ENCODE results near the gene C5AR2.
"Not testable (repeated sequence)": the region's sequence is repeated elsewhere in the genome, so short reads cannot be mapped to it uniquely, and the experiment has no call there.

Gene C5AR2

DNA sequence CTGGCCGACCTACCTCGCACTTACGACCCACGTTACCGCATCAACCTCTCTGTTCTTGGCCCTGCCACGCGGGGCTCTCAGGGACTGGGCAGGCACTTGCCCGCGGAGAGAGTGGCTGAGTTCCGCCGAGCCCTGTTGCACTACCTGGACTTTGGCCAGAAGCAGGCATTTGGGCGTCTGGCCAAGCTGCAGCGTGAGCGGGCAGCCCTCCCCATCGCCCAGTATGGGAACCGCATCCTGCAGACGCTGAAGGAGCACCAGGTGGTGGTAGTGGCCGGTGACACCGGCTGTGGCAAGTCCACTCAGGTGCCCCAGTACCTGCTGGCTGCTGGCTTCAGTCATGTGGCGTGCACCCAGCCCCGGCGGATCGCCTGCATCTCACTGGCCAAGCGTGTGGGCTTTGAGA is 21.3 kb downstream of the C5AR2 start:
- no peak for TF ChIP-seq CTCF (conservative IDR thresholded peaks at IDR 0.05)
- peak overlapping the region; percentile 14; the same call in 1 of the 2 replicates for H3K27ac ChIP-seq

DNA sequence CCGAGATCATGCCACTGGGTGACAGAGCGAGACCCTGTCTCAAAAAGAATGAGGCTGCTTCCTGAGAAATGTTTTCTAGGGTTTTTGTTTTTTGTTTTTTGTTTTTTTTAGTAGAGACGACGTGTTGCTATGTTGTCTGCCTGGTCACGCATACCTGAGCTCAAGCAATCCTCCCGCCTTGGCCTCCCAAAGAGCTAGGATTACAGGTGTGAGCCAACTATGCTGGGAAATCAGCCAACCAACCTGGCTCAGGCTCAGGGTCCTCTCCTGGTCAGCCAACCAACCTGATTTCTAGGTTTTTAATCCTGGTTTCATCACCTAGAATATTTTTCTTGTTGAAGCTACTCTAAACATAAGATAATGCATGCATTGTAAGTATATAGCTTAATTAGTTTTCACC is 24.9 kb downstream of the C5AR2 start:
- no peak for TF ChIP-seq CTCF (conservative IDR thresholded peaks at IDR 0.05)
- peak overlapping the region; percentile 22; the same call in 1 of the 2 replicates for H3K27ac ChIP-seq

DNA sequence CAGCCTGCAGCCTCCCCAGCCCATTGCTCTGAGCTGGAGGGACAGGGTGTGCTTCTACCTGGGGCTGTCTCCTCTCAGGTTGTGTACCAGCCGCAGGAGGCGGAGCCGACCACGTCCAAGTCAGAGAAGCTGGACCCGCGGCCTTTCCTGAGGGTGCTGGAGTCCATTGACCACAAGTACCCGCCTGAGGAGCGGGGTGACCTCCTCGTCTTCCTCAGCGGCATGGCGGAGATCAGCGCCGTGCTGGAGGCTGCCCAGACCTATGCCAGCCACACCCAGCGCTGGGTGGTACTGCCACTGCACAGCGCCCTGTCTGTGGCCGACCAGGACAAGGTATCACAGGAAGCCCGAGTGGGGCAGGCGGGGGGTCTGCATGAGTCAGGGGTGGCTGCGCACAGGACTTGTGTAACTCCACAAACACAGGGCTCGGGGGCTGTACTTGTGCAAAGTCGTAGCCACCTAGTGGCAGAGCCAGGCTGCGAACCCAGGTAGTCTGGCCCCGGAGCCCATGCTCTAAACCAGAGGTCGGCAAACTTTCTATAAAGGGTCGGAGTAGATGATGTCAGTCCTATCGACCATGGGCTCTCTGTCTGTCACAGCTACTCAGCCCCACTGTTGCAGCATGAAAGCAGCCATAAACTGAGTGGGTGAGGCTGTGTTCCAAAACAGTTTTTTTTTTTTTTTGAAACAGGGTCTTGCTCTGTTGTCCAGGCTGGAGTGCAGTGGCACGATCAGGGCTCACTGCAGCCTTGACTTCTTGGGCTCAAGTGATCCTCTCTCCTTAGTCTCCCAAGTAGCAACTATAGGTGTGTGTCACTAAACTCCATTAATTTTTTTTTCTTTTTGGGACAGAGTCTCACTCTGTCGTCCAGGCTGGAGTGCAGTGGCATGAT is 26.1 kb downstream of the C5AR2 start:
- H3K27ac ChIP-seq: no peak overlapping the region
- peak; percentile 54 for TF ChIP-seq CTCF (conservative IDR thresholded peaks at IDR 0.05)

DNA sequence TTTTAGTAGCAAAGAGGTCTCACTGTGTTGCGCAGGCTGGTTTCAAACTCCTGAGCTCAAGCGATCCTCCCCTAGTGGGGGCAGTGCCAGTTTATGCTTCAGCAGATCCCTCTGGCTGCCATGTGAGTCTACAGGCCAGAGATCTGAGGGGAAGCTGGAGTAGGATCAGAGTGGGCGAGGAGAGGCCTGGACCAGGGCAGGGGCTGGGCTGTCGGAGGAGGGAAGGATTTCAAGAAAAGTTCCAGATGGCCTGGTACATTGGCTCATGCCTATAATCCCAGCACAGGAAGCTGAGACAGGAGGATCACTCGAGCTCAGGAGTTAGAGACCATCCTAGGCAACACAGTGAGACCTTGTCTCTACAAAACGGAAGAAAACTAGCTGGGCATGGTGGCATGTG is 27.0 kb downstream of the C5AR2 start:
- H3K27ac ChIP-seq: no peak overlapping the region

DNA sequence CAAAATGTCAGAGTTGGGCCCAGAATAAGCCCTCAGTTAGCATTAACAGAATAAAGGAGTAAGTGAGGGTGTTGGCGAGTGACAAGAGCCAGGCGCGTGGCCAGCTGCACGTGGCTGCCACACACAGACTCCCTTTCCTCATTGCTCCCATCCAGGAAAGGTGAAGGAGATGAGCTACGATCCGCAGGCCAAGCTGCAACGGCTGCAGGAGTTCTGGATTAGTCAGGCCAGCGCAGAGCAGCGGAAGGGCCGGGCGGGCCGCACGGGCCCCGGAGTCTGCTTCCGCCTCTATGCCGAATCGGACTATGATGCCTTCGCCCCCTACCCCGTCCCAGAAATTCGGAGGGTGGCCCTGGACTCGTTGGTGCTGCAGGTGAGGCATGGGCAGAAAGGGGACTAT is 30.3 kb downstream of the C5AR2 start:
- TF ChIP-seq CTCF (conservative IDR thresholded peaks at IDR 0.05): no peak
- no peak overlapping the region for H3K27ac ChIP-seq

More for the DNA sequence above, 27.0 kb downstream of the C5AR2 start:
- TF ChIP-seq CTCF (conservative IDR thresholded peaks at IDR 0.05): no peak

GRCh38 chr19:47363758-47364531 is 32.0 kb downstream of the C5AR2 start:
- TF ChIP-seq CTCF (conservative IDR thresholded peaks at IDR 0.05): no peak
- no peak overlapping the region for H3K27ac ChIP-seq

- not testable (repeated sequence) for H3K27ac ChIP-seq
These were observed 33.5 kb downstream of the C5AR2 start for GRCh38 chr19:47365455-47365854.
